K562 (cell line): Measurements from ENCODE around the gene ERAP2. TPM values are rescaled to one million over a fixed set of nuclear protein-coding genes. Genes with fewer than 3 reads are reported as not detected.

ENCODE experiments used
- ATAC-seq: fragments of 200-7000 bp; cut with Tn5 transposase; 3 replicates; pipeline ENCODE4 v1.9.1; 2020; ENCODE audit warnings: moderate library complexity
- BruUV-seq: library from RNA; stranded (reverse); fragments of 400-500 nt; replicated peaks from 2 replicates; lab custom pipeline; 2021; lab: Mats Ljungman, UMichigan
- CTCF ChIA-PET: fragments of 300-600 bp; formaldehyde crosslinking; extraction: SDS; loops from one replicate; lab custom pipeline; 2021; ENCODE audit warnings: low intra/inter-chr PET ratio; lab: Yijun Ruan, JAX
- POLR2A ChIA-PET: fragments of 300-600, 350-650 bp; sonication (Branson Sonifier 250); formaldehyde crosslinking; extraction: SDS; loops from one replicate; lab custom pipeline; 2021; ENCODE audit warnings: antibody characterized with exemption, inconsistent platforms; lab: Yijun Ruan, JAX
- DNase-seq, 4 experiments: peaks; one replicate each; pipeline versions ENCODE4 v3.0.0 to v3.0.0-alpha.2; 2011 to 2018; ENCODE audit warnings: low spot score in 3 of 4, mixed read lengths in 3 of 4; ENCODE audit errors: extremely low read depth in 1 of 4
- FAIRE-seq: peaks from 2 replicates; lab custom pipeline; 2011; peaks lifted over from hg19 to GRCh38; lab: Jason Lieb, UNC
- H2AFZ ChIP-seq: 2 replicates; pipeline ENCODE4 v1.6.0; 2011; ENCODE audit warnings: low read depth, low read length, control low read depth, inconsistent platforms
- H3K27ac ChIP-seq: fragments of 200-600 bp; 3 replicates; pipeline ENCODE4 v1.8.0; 2011; ENCODE audit warnings: low read depth, mild to moderate bottlenecking, control low read depth, inconsistent platforms, low read length, moderate library complexity, mixed read lengths; ENCODE audit errors: extremely low read depth
- H3K27me3 ChIP-seq, 2 experiments: fragments of 300-600 bp in 1 of 2; 2 replicates in 1 of 2; 3 replicates in 1 of 2; pipeline versions ENCODE4 v1.6.0 to v1.8.0; 2011; ENCODE audit warnings: inconsistent platforms in 2 of 2, low read length in 2 of 2, mild to moderate bottlenecking in 1 of 2, mixed read lengths in 1 of 2, moderate library complexity in 1 of 2; ENCODE audit not compliant: control insufficient read depth in 2 of 2, insufficient read depth in 2 of 2
- H3K36me3 ChIP-seq: fragments of 300-600 bp; 3 replicates; pipeline ENCODE4 v1.8.0; 2011; ENCODE audit warnings: mild to moderate bottlenecking, low read length, inconsistent platforms; ENCODE audit not compliant: control insufficient read depth, insufficient read depth
- H3K4me1 ChIP-seq, 2 experiments: fragments of 200-600 bp in 1 of 2; replicated peaks in 1 of 2; 2 replicates in 1 of 2; 3 replicates in 1 of 2; pipeline versions ENCODE4 v1.5.1 to v1.8.0; 2011; ENCODE audit warnings: inconsistent platforms in 2 of 2, low read length in 2 of 2, mild to moderate bottlenecking in 1 of 2, mixed read lengths in 1 of 2, moderate library complexity in 1 of 2; ENCODE audit not compliant: control insufficient read depth in 2 of 2, insufficient read depth in 2 of 2
- H3K4me2 ChIP-seq: 2 replicates; pipeline ENCODE4 v1.6.1; 2011; ENCODE audit warnings: low read length, control low read depth, inconsistent platforms, mixed read lengths; ENCODE audit not compliant: insufficient read depth
- H3K4me3 ChIP-seq: fragments of 200-600 bp; sonication (generic), shearing (Covaris generic); 2 replicates; pipeline ENCODE4 v1.5.1; 2016; ENCODE audit warnings: control low read depth, inconsistent platforms
- H3K79me2 ChIP-seq: fragments of 200-600 bp; 3 replicates; pipeline ENCODE4 v1.8.0; 2011; ENCODE audit warnings: low read length, inconsistent platforms; ENCODE audit not compliant: control insufficient read depth, insufficient read depth
- H3K9ac ChIP-seq, 2 experiments: 2 replicates each; pipeline versions ENCODE4 v1.6.0 to v1.6.1; 2011; ENCODE audit warnings: low read depth in 2 of 2, low read length in 2 of 2, control low read depth in 1 of 2, inconsistent platforms in 1 of 2, mild to moderate bottlenecking in 1 of 2, mixed read lengths in 1 of 2; ENCODE audit not compliant: insufficient read depth in 1 of 2
- H3K9me1 ChIP-seq: one replicate; pipeline ENCODE4 v1.6.0; 2011; ENCODE audit warnings: inconsistent platforms, mild to moderate bottlenecking, low read length, moderate library complexity; ENCODE audit not compliant: control insufficient read depth, insufficient read depth
- H3K9me3 ChIP-seq: replicated peaks from 2 replicates; pipeline ENCODE4 v1.5.1; 2011; ENCODE audit warnings: low read depth, low read length, inconsistent platforms; ENCODE audit not compliant: control insufficient read depth, insufficient read depth
- H4K20me1 ChIP-seq: replicated peaks from 2 replicates; pipeline ENCODE4 v1.6.1; 2011; ENCODE audit warnings: low read length, inconsistent platforms, mixed read lengths; ENCODE audit not compliant: control insufficient read depth, insufficient read depth
- CAMTA2 ChIP-seq: fragments of 250-450 bp; sonication (Bioruptor Pico); conservative IDR thresholded peaks from 2 replicates; pipeline ENCODE4 v1.5.1; 2022
- CHD4 ChIP-seq: fragments of 200-600 bp; sonication (generic); IDR thresholded peaks from 3 replicates; pipeline ENCODE4 v1.6.1; 2012; ENCODE audit warnings: low read depth, mild to moderate bottlenecking, mixed read lengths, low read length, inconsistent platforms; ENCODE audit not compliant: insufficient read depth, insufficient replicate concordance, poor library complexity, severe bottlenecking
- EGR1 ChIP-seq: fragments of 450-650 bp; conservative IDR thresholded peaks from 2 replicates; pipeline ENCODE4 v1.6.1; 2017; ENCODE audit warnings: mild to moderate bottlenecking
- ESRRB ChIP-seq: fragments of 250-450 bp; sonication (Bioruptor Pico); IDR thresholded peaks from 2 replicates; pipeline ENCODE4 v1.5.0; 2020; ENCODE audit warnings: mild to moderate bottlenecking, moderate library complexity, borderline replicate concordance
- NONO ChIP-seq, 2 experiments: fragments of 200-400 bp in 1 of 2; fragments of 450-650 bp in 1 of 2; formaldehyde crosslinking in 1 of 2; IDR thresholded peaks; 2 replicates each; pipeline ENCODE4 v1.6.1; 2017; ENCODE audit warnings: low read depth in 2 of 2, mild to moderate bottlenecking in 2 of 2, moderate library complexity in 2 of 2, low read length in 1 of 2
- RBM25 ChIP-seq: fragments of 200-400 bp; formaldehyde crosslinking; IDR thresholded peaks from 2 replicates; pipeline ENCODE4 v1.6.1; 2018; ENCODE audit warnings: low read length, low read depth, moderate library complexity; ENCODE audit not compliant: severe bottlenecking
- SMARCA5 ChIP-seq: fragments of 450-650 bp; IDR thresholded peaks from 2 replicates; pipeline ENCODE4 v1.6.1; 2016
- ZNF121 ChIP-seq: sonication (generic); formaldehyde crosslinking; conservative IDR thresholded peaks from 2 replicates; pipeline ENCODE4 v1.8.0; 2022; ENCODE audit warnings: missing genetic modification reagents
- ZNF197 ChIP-seq: fragments of 200-800 bp; sonication (Bioruptor generic); IDR thresholded peaks from 2 replicates; pipeline ENCODE4 v1.6.1; 2016; ENCODE audit warnings: low read depth, missing genetic modification characterization, missing compliant biosample characterization
- ZNF699 ChIP-seq: fragments of 250-450 bp; sonication (Bioruptor Pico); IDR thresholded peaks from 2 replicates; pipeline ENCODE4 v1.8.0; 2021; ENCODE audit warnings: mild to moderate bottlenecking, moderate library complexity; ENCODE audit not compliant: insufficient replicate concordance
- WGBS: fragments of 100-300 bp; shearing (Covaris generic); methylation state at CpG from one replicate; pipeline ENCODE4 v1.1.6; 2016; ENCODE audit warnings: low coverage, mixed read lengths; ENCODE audit not compliant: insufficient coverage; ENCODE audit errors: missing lambda C conversion rate; 5-methylcytosine and 5-hydroxymethylcytosine counted together
- in situ Hi-C: fragments of 300-500 bp; cut with MboI; formaldehyde crosslinking; loops from 4 replicates; pipeline ENCODE4 v1.15.0; 2018; ENCODE audit warnings: inconsistent platforms, mixed read lengths
- intact Hi-C: fragments of 100-400 bp; cut with micrococcal nuclease; formaldehyde crosslinking; loops from 2 replicates; pipeline ENCODE4 v1.14.2; 2022
- polyA plus RNA-seq, 8 experiments: library from polyadenylated mRNA; depleted of rRNA in 4 of 8; stranded (reverse) in 5 of 8; unstranded in 3 of 8; fragments of >200 nt; fragmentation: Nextera tagmentation in 2 of 8; fragmentation: Illumina TruSeq in 1 of 8; extraction: Ambion mirVana in 2 of 8; extraction: Trizol in 1 of 8; gene quantifications; 2 replicates each; pipeline versions ENCODE4 v1.2.1 to v1.2.3, GENCODE V29; 2011 to 2014; ENCODE audit warnings: inconsistent platforms in 1 of 8, missing spikeins in 1 of 8
- total RNA-seq, 7 experiments: library from RNA; depleted of rRNA in 6 of 7; stranded (reverse); fragments of >200 nt in 6 of 7; fragmentation: Illumina TruSeq in 2 of 7; extraction: Trizol in 2 of 7; gene quantifications; 2 replicates each; pipeline versions ENCODE4 v1.2.1 to v1.2.3, GENCODE V29; 2011 to 2021; ENCODE audit warnings: low replicate concordance in 1 of 7
- TF ChIP-seq, protein P1 (sequence below), 2 experiments: fragments of 450-650 bp in 1 of 2; IDR thresholded peaks; 2 replicates each; pipeline ENCODE4 v1.6.1; 2011 to 2017; ENCODE audit warnings: low read depth in 2 of 2, antibody characterized with exemption in 1 of 2, borderline replicate concordance in 1 of 2, low read length in 1 of 2, mild to moderate bottlenecking in 1 of 2, mixed read lengths in 1 of 2; ENCODE audit not compliant: control insufficient read depth in 1 of 2
- TF ChIP-seq, protein P2 (sequence below): fragments of 150-350 bp; IDR thresholded peaks from 2 replicates; pipeline ENCODE4 v1.6.1; 2014; ENCODE audit warnings: low read depth, mild to moderate bottlenecking, low read length, borderline replicate concordance
- TF ChIP-seq, protein P3 (sequence below): sonication (generic); formaldehyde crosslinking; IDR thresholded peaks from 2 replicates; pipeline ENCODE4 v1.8.0; 2023; ENCODE audit warnings: mild to moderate bottlenecking, missing genetic modification reagents

The ERAP2 gene
- total and polyA plus RNA-seq, 9 of the 15 experiments (the other 6 are each of a cell fraction or from before 2014, with no cell fraction given): 0.93 to 4.0 (median 2.1) TPM

DNA sequence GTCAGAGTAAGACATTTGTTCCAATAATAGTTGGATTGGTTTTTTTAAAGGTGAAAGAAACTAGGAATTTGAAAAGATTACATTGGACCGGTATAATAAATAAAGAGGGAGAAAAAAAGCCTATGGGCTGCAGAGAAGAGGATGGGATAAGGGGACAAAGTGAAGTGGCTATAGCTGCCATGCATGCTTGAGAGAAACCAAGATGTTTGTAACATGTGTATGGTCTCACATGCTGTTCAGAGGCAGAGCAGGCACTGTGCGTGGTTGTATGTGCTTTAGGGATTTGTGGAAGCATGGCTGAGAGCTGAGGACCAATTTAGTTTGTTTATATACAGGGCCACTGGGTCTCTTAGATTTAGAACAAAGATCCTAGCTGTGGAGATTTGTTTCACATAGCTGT is 92.3 kb downstream of the ERAP2 start:
- DNase-seq (no peak), FAIRE-seq (no peak), ATAC-seq (peak; percentile 73)
- no peaks in the 10 kb centered on the region for H3K9me3 ChIP-seq
- H3K27ac ChIP-seq: no peak overlapping the region
- ChIA-PET POLR2A (no interaction called here), CTCF (no interaction called here)
- H2AFZ ChIP-seq: no peak overlapping the region
- H3K4me3 ChIP-seq: no peak overlapping the region
- 39% methylated on average over 2 of the region's 2 CpGs for WGBS
- H4K20me1 ChIP-seq: peaks cover under 1% of the 10 kb centered on the region; the same call in 1 of the 2 replicates
- no peaks in the 10 kb centered on the region for H3K9me1 ChIP-seq
- H3K79me2 ChIP-seq: peaks cover 35% of the 10 kb centered on the region; the same call in 2 of the 3 replicates
- peaks cover 0 to 7% of the 10 kb centered on the region in 2 experiments; a peak in 2 of 5 replicates for H3K4me1 ChIP-seq
- H3K4me2 ChIP-seq: no peak overlapping the region
- in situ Hi-C loops (no loop called here), intact Hi-C loops (no loop called here)
- BruUV-seq: no TSS peak
- no peak overlapping the region for H3K9ac ChIP-seq
- no peaks in the 10 kb centered on the region for H3K36me3 ChIP-seq
- no peaks in the 10 kb centered on the region for H3K27me3 ChIP-seq
- TF ChIP-seq ZNF121 (CRISPR knock-in tag) (no peak), ZNF699 (CRISPR knock-in tag) (no peak), SMARCA5 (no peak), CAMTA2 (CRISPR knock-in tag) (no peak), RBM25 (no peak), ZNF197 (CRISPR knock-in tag) (no peak), EGR1 (no peak), CHD4 (no peak), ESRRB (CRISPR knock-in tag) (no peak), NONO (IDR thresholded peaks at IDR 0.05; ENCODE audit: low read depth in 2 of 2, low read length in 1 of 2) (no peak)
- TF ChIP-seq, protein P1, sequence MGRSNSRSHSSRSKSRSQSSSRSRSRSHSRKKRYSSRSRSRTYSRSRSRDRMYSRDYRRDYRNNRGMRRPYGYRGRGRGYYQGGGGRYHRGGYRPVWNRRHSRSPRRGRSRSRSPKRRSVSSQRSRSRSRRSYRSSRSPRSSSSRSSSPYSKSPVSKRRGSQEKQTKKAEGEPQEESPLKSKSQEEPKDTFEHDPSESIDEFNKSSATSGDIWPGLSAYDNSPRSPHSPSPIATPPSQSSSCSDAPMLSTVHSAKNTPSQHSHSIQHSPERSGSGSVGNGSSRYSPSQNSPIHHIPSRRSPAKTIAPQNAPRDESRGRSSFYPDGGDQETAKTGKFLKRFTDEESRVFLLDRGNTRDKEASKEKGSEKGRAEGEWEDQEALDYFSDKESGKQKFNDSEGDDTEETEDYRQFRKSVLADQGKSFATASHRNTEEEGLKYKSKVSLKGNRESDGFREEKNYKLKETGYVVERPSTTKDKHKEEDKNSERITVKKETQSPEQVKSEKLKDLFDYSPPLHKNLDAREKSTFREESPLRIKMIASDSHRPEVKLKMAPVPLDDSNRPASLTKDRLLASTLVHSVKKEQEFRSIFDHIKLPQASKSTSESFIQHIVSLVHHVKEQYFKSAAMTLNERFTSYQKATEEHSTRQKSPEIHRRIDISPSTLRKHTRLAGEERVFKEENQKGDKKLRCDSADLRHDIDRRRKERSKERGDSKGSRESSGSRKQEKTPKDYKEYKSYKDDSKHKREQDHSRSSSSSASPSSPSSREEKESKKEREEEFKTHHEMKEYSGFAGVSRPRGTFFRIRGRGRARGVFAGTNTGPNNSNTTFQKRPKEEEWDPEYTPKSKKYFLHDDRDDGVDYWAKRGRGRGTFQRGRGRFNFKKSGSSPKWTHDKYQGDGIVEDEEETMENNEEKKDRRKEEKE (IDR thresholded peaks at IDR 0.05; ENCODE audit: borderline replicate concordance in 1 of 2, control insufficient read depth in 1 of 2, low read depth in 2 of 2, low read length in 1 of 2): no peak
- TF ChIP-seq, protein P2, sequence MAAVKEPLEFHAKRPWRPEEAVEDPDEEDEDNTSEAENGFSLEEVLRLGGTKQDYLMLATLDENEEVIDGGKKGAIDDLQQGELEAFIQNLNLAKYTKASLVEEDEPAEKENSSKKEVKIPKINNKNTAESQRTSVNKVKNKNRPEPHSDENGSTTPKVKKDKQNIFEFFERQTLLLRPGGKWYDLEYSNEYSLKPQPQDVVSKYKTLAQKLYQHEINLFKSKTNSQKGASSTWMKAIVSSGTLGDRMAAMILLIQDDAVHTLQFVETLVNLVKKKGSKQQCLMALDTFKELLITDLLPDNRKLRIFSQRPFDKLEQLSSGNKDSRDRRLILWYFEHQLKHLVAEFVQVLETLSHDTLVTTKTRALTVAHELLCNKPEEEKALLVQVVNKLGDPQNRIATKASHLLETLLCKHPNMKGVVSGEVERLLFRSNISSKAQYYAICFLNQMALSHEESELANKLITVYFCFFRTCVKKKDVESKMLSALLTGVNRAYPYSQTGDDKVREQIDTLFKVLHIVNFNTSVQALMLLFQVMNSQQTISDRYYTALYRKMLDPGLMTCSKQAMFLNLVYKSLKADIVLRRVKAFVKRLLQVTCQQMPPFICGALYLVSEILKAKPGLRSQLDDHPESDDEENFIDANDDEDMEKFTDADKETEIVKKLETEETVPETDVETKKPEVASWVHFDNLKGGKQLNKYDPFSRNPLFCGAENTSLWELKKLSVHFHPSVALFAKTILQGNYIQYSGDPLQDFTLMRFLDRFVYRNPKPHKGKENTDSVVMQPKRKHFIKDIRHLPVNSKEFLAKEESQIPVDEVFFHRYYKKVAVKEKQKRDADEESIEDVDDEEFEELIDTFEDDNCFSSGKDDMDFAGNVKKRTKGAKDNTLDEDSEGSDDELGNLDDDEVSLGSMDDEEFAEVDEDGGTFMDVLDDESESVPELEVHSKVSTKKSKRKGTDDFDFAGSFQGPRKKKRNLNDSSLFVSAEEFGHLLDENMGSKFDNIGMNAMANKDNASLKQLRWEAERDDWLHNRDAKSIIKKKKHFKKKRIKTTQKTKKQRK: no peak
- TF ChIP-seq, protein P3, sequence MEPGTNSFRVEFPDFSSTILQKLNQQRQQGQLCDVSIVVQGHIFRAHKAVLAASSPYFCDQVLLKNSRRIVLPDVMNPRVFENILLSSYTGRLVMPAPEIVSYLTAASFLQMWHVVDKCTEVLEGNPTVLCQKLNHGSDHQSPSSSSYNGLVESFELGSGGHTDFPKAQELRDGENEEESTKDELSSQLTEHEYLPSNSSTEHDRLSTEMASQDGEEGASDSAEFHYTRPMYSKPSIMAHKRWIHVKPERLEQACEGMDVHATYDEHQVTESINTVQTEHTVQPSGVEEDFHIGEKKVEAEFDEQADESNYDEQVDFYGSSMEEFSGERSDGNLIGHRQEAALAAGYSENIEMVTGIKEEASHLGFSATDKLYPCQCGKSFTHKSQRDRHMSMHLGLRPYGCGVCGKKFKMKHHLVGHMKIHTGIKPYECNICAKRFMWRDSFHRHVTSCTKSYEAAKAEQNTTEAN: no peak
